HT-29 (cell line): ENCODE measurements around the gene KANK4. TPM values are rescaled to one million over a fixed set of nuclear protein-coding genes. Genes with fewer than 3 reads are reported as not detected.

Experiments used
- DNase-seq: peaks from one replicate; pipeline ENCODE4 v3.0.0-alpha.2; 2015; ENCODE audit warnings: low spot score
- total RNA-seq: library from RNA; depleted of rRNA; stranded (reverse); fragments of >200 nt; shearing (Covaris generic); gene quantifications from 2 replicates; pipeline ENCODE4 v1.2.3, GENCODE V29; 2014

KANK4 gene
- total RNA-seq, 1 experiment from 2014 or later: not detected

DNA sequence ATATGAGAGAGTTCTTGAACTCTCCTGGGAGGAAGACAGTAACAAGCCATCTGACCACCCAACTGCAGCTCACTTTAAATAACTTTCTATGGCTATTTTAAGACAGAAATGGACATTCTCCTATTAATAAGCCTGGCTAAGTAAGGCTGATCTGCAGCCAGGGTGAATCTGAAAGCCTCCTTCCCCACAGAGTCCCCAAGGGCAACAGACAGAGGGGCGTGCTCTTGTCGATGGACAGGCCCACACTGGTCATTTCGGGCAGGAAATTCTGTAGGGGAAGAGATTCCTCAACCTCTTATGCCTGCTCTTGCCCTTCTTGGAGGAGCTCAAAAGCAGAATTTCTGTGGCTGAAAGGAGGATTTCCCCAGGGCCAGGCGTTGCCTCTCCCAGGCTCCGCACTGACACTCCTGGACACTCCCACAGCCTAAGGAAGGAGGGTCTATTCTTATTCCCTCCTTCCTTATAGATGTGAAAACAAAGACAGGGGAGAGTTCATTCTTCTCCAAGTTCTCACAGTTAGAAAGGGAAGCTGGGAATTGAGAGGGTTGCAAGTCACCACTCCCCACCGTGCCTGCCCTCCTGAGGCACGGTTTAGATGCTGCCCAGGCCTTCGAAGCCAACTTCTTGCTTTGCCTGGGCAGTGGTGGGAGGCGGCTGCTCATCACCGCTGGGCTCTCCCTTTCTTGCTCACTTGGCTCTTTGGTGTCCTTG, 17.9 kb upstream of the KANK4 start:
- DNase-seq: no peak

DNA sequence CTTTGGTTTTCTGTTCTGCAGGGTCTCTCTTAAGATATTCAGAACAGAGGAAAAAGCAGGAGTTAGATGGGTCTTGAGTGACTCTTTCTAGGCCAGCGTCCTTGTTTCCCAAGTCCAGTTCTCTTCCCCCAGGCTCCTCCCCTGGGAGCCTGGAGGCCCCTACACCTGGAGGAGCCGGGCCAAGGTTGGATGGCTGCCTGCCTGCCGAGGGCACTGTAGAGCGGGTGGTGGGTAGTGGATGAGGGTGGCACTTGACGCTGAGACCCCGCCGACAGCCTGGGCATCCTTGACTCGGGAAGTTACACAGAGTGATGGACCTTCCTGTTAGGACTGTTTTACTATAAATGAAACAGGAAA, 17.4 kb upstream of the KANK4 start:
- DNase-seq: no peak

DNA sequence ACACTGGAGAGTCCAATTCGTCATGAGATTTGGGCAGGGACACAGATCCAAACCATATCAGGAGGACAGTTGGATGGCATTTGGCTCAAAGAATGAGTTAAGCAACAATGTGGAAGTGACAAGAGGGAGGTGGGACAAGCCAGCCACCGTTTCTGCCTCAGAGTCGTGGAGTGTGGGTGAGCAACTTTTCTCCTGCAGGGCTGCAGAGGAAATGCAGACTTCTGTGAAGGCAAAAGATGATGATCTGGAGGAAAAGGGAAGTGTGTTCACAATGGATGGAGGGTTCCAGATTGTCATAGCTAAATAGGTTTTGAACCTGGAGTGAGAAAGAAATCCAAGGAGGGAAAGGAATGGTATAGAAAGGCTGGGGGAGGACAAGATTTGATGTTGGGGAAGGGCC, 16.4 kb upstream of the KANK4 start:
- DNase-seq: no peak

DNA sequence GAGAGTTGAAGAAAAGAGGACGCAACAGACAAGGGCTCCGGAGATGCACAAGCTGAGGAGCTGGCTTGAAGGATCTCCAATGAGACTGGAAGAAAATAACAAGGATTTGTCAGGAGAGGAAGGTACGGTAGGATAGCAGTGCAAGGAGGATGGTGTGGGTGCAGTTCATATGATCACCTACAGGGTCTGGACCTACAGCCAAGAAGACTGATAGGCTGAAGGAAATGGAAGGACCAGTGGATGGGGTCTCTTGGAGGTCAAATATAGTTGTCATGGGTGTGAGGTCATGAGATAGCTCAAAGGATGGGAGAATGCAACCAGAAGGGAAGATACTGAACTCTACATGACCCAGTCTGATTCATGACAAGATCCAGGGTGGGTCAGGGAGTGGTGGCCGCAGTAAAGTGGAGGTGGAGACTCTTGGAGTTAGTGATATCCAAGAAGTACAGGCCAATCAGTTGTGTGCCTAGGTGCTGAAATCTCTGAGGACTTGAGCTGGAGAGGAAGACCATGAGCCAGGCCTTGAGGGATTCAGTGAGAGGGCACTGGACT, 15.3 kb upstream of the KANK4 start:
- no peak for DNase-seq

DNA sequence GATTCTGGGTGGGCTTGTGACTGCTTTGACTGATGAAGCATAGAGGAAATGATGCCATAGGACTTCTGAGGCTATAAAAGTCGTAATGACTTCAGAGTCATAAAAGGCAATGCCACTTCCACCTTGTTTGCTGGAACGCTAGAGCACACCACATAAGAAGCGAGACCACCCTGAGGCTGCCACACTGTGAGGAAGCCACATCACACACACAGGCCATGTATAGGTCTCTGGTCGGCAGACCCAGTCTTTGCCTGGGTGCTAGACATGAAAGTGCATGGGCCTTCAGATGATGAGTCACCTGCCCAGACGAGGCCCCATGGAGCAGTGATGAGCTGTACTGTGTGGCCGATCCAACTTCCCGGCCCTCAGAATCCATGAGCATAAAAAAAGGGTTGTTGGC, 14.2 kb upstream of the KANK4 start:
- DNase-seq: no peak

DNA sequence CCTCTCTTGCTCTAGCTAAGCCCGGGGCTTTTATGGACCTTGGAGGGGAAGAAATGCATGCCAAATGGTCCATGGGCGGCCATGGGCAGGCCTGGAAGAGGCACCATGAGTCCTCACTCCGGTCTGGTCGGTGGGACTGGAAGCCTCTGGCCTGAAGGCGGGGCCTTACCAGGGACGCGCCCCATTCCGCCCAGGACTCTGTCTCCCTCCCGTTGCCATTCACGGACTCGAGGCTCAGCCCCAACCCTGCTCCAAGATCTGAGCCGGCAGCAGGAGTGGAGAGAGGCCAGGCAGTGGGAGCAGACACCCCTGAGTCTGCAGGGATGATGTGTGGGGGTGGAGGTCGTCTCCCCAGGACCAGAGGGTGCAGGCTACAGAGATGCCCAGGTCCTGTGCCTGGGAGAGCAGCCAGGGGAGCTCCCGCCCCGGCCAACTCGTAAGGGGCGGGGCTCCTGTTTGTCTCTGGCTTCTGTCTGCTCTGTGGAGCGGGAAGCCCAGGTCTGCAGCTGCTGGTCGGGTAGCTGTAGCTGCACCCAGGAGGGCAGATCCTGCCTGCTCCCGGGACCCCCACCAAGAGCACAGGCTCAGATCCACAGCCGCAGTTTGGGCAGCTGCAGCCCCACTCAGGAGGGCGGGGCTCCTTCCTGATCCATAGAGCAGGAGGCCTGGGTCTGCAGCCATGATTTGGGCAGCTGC, 8.3 kb upstream of the KANK4 start:
- no peak for DNase-seq

DNA sequence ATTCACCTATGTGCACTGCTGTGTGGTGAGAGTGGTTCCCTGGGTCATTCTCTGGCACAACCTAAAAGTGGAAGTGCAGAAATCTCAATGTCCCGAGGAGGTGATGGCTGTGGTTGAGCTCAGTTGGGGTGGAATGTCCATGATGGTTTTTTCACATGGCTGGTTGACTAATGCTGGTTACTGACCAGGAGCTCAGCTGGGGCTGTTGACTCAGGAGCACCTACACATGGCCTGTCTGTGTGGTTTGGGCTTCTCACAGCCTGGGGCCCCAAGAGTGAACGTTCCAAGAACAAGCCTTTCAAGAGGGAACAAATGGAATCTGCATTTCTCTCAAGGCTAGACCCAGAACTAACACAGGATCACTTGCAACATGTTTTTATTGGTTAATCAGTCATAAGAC, 6.4 kb upstream of the KANK4 start:
- DNase-seq: no peak

DNA sequence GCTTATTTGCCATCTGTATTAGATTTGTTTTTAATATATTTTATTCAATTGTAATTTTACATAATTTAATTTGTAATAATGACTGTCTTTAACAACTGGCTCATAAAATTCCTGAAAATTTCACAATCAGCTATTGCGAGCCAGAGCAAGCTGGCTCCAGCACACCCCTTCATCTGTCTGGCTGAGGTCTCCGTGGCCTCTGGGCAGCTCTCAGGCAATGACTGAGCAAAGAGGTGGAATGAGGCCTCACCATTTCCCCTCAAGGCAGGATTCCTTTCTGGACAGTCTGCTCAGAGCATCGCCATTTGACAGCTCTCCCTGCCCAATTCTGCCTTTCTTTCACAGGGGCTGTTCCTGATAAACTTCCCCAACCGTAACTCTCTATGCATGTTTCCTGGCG, 5.8 kb upstream of the KANK4 start:
- no peak for DNase-seq

DNA sequence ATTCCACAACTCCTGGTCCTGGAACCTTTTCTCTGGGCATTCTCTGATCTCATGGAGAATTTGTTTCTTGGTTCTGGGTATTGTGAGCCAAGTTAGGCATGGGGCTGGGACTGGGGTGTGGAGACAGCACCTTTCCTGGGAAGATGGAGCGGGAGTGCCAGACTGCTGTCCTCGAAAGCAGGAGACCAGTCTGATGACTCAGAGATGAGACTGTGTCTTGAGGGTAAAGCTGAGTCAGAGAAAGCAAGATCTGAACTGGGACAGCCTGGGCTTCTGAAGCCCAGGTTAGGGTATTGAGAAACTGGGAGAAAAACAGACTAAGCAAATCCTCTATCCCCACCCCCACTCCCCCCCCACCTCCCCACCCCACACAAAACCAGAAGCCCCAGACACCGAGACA, 2.2 kb upstream of the KANK4 start:
- DNase-seq: no peak

DNA sequence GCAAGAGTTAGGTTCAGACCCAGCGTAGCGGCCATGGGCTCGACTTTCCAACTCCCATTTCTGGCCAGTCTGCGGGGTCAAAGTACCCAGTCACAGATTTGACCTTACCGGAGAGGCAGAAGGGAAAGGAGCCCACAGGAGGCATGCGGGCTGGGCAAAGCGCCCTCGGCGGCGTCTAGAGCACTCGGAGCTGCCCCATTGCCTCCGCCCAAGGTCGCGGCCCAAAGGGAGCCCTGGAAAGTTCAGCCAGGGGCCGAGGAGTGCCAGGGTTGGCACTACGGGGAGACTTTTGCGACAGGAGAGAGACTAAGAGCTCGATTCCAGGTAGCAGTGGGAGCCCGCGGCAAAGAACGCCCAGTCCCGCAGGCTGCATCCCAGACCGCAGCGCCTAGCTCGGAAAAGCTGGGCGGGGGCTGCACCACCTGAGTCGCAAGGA, 896 bp downstream of the KANK4 start:
- DNase-seq: no peak

DNA sequence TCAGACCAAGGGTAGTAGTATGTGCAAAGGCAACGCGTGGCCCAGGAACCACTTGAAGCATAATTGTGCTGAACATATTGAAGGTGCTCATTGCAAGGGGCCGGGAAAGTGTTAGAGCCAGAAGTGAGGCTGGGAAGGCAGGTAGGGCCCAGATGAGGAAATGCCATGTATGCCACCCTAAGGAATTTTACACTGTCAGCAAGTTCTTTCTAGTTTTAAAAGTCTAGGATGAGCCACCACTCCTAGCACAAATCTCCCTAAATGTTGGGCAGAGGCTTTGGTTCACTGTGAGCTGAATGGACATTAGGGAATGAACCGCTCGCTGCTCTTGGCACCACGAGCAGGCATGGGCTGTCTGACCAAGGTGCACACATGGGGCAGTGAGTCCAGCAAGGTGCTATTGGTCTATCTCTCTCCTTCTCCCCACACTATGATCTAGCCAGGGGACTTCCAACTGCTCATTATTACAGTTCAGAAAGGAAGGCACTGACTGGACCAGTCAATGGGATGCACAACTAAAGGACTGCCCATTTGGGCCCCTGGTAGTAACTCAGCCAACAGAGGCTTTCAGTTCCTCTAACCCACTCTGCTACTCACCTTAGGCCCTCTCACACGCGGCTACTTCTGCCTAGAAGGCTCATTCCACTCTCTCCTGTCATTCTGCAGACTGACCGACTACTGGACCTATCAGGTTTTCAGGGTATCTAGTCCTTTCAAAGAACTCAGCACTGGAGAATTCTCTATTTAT, 2.0 kb downstream of the KANK4 start:
- no peak for DNase-seq

DNA sequence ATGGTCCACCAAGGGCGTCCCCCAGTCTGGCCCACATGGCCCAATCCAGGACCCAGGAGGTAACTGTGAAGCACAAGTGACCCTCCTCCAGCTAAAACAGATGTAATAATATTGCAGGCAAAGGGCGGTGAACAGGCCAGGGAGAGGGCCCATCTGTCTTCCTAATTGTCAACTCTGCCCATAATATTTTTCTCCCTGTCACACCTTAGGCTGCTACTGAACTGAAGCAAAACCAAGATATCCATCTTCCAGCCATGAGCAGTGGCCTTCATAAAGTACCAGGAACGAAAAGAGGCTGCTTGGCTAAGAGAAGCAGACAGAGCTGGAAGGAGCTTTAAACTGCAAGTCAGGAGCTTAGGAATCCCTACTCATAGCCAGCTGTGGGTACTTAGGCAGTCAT, 3.1 kb downstream of the KANK4 start:
- DNase-seq: no peak

DNA sequence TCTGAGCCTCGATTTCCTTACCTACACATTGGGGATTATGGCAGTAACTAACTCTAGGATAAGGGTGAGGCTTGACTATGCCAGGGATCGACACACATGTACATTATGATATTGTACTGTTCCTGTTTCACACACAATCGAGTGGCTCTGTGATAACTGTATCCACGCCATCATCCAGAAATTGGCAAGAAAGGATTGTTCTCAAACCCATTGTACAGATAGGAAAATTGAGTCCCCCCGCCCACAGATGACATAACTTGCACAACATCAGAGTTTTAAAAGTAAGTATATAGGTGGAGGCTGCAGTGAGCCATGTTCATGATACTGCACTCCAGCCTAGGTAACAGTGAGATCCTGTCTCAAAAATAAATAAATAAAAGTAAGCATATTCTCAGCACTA, 3.8 kb downstream of the KANK4 start:
- DNase-seq: no peak

DNA sequence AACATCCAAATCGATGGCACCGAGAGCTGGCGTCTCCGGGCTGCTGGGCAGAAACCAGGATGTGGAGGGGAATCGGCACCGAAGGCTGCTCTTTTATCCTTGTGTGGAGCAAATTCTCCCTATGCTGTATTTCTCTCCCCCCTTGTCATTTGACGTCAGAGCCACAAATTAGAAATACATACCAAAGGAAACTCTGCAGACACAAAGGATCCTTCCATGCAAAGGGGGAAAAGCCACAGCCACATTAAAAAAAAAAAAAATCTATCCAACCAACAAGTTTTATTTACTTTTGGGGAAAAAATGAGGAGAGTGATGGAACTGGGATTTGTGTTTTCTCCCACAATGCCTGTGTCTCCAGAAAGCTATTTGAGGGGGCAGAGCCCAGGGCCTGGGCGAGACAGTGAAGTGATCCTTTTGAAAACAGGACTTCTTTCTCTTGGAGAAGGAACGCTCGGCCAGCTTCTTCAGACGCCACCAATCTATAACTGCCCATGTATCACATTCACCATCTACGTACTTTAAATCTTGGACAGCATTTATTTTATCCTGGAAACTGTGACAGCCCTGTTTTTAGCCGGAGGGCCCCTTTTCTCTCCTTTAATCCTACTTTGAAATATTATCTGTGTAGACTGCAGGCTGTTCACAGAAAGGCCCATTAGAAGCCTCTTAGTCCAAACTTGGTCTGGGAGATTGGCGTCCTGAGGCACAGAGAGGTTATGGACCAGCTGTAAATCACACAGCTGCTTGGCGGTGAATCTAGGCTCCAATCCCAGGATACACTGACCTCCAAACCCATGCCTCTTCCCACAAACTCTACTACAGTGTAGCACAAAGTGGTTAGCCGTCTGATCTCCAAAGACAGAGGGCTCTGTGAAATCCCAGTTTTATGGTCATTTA, 4.5 kb downstream of the KANK4 start:
- no peak for DNase-seq

DNA sequence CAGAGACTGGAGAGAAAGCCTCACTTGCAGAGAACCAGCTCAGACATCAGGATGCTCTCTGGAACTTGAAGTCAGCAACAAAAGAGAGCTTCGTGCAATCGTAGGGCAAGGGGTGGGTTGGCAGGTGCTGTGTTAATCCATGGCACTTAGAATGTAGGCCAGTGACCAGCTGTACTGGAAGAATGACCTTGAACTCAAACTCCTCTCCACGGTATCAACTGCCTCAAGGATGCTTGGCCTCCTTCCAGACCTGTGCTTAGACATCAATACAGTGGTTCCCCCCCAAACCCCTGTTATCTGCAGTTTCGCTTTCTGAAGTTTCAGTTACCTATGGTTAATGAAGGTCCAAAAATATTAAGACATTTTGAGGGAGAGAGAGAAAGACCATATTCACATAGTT, 6.5 kb downstream of the KANK4 start:
- no peak for DNase-seq

DNA sequence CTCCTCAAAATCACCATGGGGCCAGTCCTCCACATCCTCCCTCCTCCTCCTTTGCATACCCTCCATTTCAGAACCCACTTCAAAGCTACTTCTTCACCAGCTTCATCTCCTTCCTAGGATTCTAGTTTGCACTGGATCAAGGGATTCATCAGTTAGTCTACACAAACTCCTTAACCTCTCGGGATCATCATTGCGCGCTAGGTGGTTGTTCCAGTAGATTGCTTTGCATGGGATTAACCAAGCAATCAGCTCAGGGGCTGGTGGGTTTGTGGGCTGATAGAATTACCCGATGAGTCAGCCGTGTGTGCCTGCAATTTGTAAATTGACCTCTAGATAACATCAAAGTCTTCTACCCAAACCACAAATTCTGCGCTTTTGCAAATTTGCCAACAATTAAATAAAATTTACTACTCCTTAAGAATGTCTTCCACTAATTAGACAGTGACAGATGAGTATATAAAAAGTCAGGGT, 7.7 kb downstream of the KANK4 start:
- DNase-seq: no peak

DNA sequence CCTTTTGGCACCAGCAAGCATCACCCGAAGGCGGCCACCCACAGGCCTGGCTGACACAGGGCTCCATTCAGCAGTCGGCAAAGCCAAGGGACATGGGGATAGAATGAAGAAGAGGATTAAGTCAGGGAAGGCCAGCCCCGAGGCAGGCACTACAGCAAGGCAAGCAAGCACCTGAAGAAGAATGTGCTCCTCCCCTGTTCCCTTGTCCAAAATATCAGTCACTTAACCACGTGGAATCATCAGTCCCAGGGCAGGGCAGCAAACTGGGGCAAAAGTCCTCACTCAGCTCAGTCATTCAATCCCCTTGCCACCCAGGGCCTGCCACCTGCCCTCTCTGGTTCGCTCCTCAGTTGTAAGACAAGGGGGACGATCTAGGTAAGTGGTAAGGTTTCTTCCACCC, 9.3 kb downstream of the KANK4 start:
- no peak for DNase-seq

DNA sequence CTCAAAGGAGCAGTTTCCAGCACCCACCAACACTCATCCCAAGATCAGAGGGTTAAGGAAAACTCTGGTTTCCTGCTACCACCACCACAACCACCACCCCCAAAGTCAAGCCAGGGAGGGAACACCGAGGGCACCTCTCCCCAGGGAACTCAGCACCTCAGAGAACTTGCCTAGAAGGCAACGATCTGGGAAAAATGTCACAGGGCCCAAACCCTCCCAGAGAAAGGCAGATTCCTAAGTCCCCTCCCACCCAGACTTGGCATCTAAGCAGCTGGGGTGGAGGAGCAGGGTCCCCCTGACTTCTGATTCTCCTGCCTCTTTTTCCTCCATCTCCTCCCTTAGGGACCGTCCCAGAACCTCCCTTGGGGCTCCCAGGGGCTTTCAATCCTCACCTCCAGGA, 10.6 kb downstream of the KANK4 start:
- DNase-seq: no peak

DNA sequence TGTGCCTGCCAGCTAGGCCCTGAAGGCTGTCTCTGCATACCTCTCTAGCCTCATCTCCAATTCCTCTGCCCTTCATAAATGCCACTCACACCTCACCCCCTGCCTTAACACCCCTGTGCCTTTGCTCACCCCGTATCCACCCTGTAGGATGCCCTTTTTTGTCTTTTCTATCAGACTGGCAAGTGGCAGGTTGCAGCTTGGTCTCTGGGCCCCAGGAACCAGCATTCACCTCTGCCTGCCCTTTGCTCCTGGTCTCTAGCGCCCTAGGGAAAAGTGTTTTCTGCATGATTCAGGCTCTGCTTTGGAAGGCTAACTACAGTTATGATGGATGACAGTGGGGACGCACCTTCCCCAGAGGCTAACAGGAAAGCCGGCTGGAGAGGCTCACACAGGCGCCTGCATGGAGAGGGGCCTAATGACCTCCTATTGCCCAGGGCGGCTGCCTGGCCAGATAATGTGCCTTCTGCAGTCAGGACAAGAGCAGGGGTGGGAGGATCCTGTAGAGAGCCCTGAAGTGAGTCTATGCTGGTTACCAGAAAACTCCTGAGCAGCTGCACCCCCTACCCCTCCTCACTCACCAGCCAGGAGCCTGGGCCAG, 11.2 kb downstream of the KANK4 start:
- DNase-seq: no peak

DNA sequence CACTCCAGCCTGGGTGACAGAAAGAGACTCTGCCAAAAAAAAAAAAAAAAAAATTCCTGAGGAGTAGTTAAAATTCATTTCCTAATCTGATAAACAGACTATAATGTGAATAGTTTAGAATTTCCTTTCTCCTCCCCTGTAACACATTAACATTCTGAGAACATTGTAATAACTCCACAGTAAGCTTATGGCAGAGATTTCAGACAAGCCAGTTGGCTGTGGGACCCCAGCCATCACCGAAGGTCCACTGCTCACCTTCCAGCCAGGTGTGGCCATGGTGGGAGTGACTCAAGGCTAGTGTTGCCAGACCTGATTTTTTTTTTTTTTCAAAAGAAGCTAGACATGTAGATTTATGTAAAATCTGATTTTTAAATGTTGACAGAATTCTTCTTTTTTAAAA, 11.8 kb downstream of the KANK4 start:
- DNase-seq: no peak

DNA sequence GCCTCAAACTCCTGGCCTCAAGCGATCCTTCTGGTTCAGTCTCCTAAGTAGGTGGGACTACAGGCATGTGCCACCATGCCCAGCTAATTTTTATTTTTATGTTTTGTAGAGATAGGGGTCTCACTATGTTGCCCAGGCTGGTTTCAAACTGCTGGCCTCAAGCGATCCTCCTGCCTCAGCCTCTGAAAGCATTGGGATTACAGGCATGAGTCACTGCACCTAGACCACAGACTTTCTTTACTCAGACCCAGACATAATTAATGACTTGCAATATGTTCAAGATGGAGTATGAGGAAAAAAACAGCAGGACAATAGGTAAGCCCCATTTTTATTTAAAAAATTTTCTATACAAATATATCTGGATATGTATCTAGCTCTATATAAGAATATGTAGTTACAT, 13.2 kb downstream of the KANK4 start:
- no peak for DNase-seq
